H1 (cell line): ENCODE measurements around the gene RAB11FIP5. TPM values are rescaled to one million over a fixed set of nuclear protein-coding genes. Genes with fewer than 3 reads are reported as not detected.

Source experiments
- CTCF ChIA-PET: fragments of 300-600 bp; sonication (Branson Sonifier 250); formaldehyde crosslinking; loops from one replicate; lab custom pipeline; 2021; ENCODE audit not compliant: partially characterized antibody; lab: Charles Lee
- POLR2A ChIA-PET: fragments of 300-600 bp; sonication (Branson Sonifier 250); formaldehyde crosslinking; loops from one replicate; lab custom pipeline; 2021; ENCODE audit warnings: inconsistent platforms; ENCODE audit not compliant: partially characterized antibody; lab: Charles Lee
- DNase-seq, 2 experiments: peaks; one replicate each; pipeline versions ENCODE4 v3.0.0 to v3.0.0-alpha.2; 2010 to 2022; ENCODE audit warnings: low spot score in 2 of 2, low read depth in 1 of 2, mixed read lengths in 1 of 2
- FAIRE-seq: peaks from 2 replicates; lab custom pipeline; 2011; peaks lifted over from hg19 to GRCh38; lab: Jason Lieb, UNC
- H2AFZ ChIP-seq: 2 replicates; pipeline ENCODE4 v1.8.1; 2012; ENCODE audit warnings: low read length, inconsistent platforms
- H2AK5ac ChIP-seq: 2 replicates; pipeline ENCODE4 v1.6.1; 2013; ENCODE audit warnings: low read depth, low read length
- H2BK120ac ChIP-seq: replicated peaks from 2 replicates; pipeline ENCODE3; 2013; ENCODE audit warnings: low read depth, low read length, inconsistent platforms
- H2BK12ac ChIP-seq: 2 replicates; pipeline ENCODE4 v1.6.1; 2013; ENCODE audit warnings: low read depth, low read length
- H2BK15ac ChIP-seq: 2 replicates; pipeline ENCODE4 v1.6.1; 2013; ENCODE audit warnings: low read length
- H2BK20ac ChIP-seq: 2 replicates; pipeline ENCODE4 v1.6.1; 2013; ENCODE audit warnings: low read length
- H2BK5ac ChIP-seq: 2 replicates; pipeline ENCODE4 v1.6.1; 2013; ENCODE audit warnings: low read depth, low read length
- H3K14ac ChIP-seq: 2 replicates; pipeline ENCODE4 v1.6.1; 2013; ENCODE audit warnings: inconsistent platforms; ENCODE audit not compliant: insufficient read length
- H3K18ac ChIP-seq: 2 replicates; pipeline ENCODE4 v1.6.1; 2013; ENCODE audit warnings: low read length; ENCODE audit errors: extremely low read depth
- H3K23ac ChIP-seq: 2 replicates; pipeline ENCODE4 v1.6.1; 2013; ENCODE audit warnings: inconsistent platforms; ENCODE audit not compliant: insufficient read length
- H3K23me2 ChIP-seq: 2 replicates; pipeline ENCODE4 v1.6.1; 2013; ENCODE audit warnings: low read depth, low read length
- H3K27ac ChIP-seq: 2 replicates; pipeline ENCODE4 v1.6.1; 2011; ENCODE audit warnings: low read depth, low read length, inconsistent platforms
- H3K27me3 ChIP-seq, 4 experiments: replicated peaks in 1 of 4; 1 replicate in 1 of 4; 2 replicates in 3 of 4; pipeline versions ENCODE4 v1.6.1 to v1.8.1; 2011 to 2013; ENCODE audit warnings: low read length in 3 of 4, mild to moderate bottlenecking in 3 of 4, inconsistent platforms in 2 of 4, mixed read lengths in 2 of 4, moderate library complexity in 1 of 4; ENCODE audit not compliant: control insufficient read depth in 3 of 4, insufficient read depth in 3 of 4; ENCODE audit errors: extremely low read depth in 1 of 4
- H3K36me3 ChIP-seq, 4 experiments: 2 replicates each; pipeline versions ENCODE4 v1.6.1 to v1.8.1; 2011 to 2013; ENCODE audit warnings: mild to moderate bottlenecking in 4 of 4, low read length in 3 of 4, moderate library complexity in 2 of 4, control low read depth in 1 of 4, inconsistent platforms in 1 of 4; ENCODE audit not compliant: insufficient read depth in 4 of 4, control insufficient read depth in 2 of 4
- H3K4ac ChIP-seq: replicated peaks from 2 replicates; pipeline ENCODE3; 2013; ENCODE audit warnings: low read length, low read depth, mixed read lengths, inconsistent platforms; ENCODE audit not compliant: insufficient read length
- H3K4me1 ChIP-seq, 4 experiments: replicated peaks in 1 of 4; 1 replicate in 1 of 4; 2 replicates in 3 of 4; pipeline versions ENCODE4 v1.6.1 to v1.8.1; 2011 to 2013; ENCODE audit warnings: low read length in 3 of 4, inconsistent platforms in 2 of 4, mixed read lengths in 1 of 4; ENCODE audit not compliant: insufficient read depth in 4 of 4, control insufficient read depth in 3 of 4
- H3K4me2 ChIP-seq, 2 experiments: 2 replicates each; pipeline versions ENCODE4 v1.6.1 to v1.8.1; 2011 to 2013; ENCODE audit warnings: low read depth in 2 of 2, low read length in 2 of 2, control low read depth in 1 of 2, inconsistent platforms in 1 of 2, mild to moderate bottlenecking in 1 of 2; ENCODE audit not compliant: insufficient read depth in 1 of 2
- H3K4me3 ChIP-seq, 4 experiments: fragments of 200-600, 300-600 bp in 1 of 4; sonication (generic), shearing (Covaris generic), sonication (Bioruptor Twin) in 1 of 4; 2 replicates each; pipeline versions ENCODE4 v1.5.1 to v1.8.1; 2011 to 2016; ENCODE audit warnings: low read length in 4 of 4, low read depth in 3 of 4, control low read depth in 2 of 4, inconsistent platforms in 2 of 4, mild to moderate bottlenecking in 2 of 4, mixed read lengths in 1 of 4, moderate library complexity in 1 of 4; ENCODE audit not compliant: insufficient read depth in 2 of 4; ENCODE audit errors: extremely low read depth in 1 of 4
- H3K56ac ChIP-seq: replicated peaks from 2 replicates; pipeline ENCODE3; 2013; ENCODE audit warnings: low read depth, mild to moderate bottlenecking, mixed read lengths, low read length, inconsistent platforms; ENCODE audit not compliant: insufficient read length
- H3K79me1 ChIP-seq: 2 replicates; pipeline ENCODE4 v1.6.1; 2013; ENCODE audit warnings: low read depth, low read length, control low read depth
- H3K79me2 ChIP-seq, 2 experiments: 2 replicates each; pipeline versions ENCODE4 v1.6.1 to v1.8.1; 2012 to 2013; ENCODE audit warnings: low read length in 2 of 2, mild to moderate bottlenecking in 2 of 2, inconsistent platforms in 1 of 2; ENCODE audit not compliant: insufficient read depth in 2 of 2, control insufficient read depth in 1 of 2
- H3K9ac ChIP-seq, 4 experiments: replicated peaks in 1 of 4; 1 replicate in 1 of 4; 2 replicates in 3 of 4; pipeline versions ENCODE4 v1.6.1 to v1.8.1; 2011 to 2013; ENCODE audit warnings: low read depth in 3 of 4, low read length in 3 of 4, control low read depth in 2 of 4, mild to moderate bottlenecking in 2 of 4, moderate library complexity in 2 of 4, inconsistent platforms in 1 of 4; ENCODE audit errors: extremely low read depth in 1 of 4
- H3K9me3 ChIP-seq, 2 experiments: 2 replicates each; pipeline versions ENCODE4 v1.6.1 to v1.8.1; 2012 to 2013; ENCODE audit warnings: mild to moderate bottlenecking in 2 of 2, moderate library complexity in 2 of 2, control low read depth in 1 of 2, inconsistent platforms in 1 of 2, low read depth in 1 of 2, low read length in 1 of 2, mixed read lengths in 1 of 2; ENCODE audit not compliant: insufficient read depth in 2 of 2
- H4K20me1 ChIP-seq, 2 experiments: replicated peaks in 1 of 2; 2 replicates each; pipeline versions ENCODE3 to v1.8.1; 2011 to 2013; ENCODE audit warnings: inconsistent platforms in 2 of 2, low read length in 2 of 2, mild to moderate bottlenecking in 1 of 2; ENCODE audit not compliant: insufficient read depth in 2 of 2, control insufficient read depth in 1 of 2
- H4K5ac ChIP-seq: 2 replicates; pipeline ENCODE4 v1.6.1; 2013; ENCODE audit warnings: low read length, low read depth, mixed read lengths, inconsistent platforms; ENCODE audit not compliant: insufficient read length
- H4K8ac ChIP-seq: 2 replicates; pipeline ENCODE4 v1.8.0; 2013; ENCODE audit warnings: mild to moderate bottlenecking, moderate library complexity, low read length, inconsistent platforms; ENCODE audit not compliant: insufficient read depth; ENCODE audit errors: extremely low read depth
- H4K91ac ChIP-seq: replicated peaks from 2 replicates; pipeline ENCODE3; 2013; ENCODE audit warnings: low read length, mixed read lengths, inconsistent platforms; ENCODE audit not compliant: insufficient read length
- CHD2 ChIP-seq: IDR thresholded peaks from 2 replicates; pipeline ENCODE4 v1.6.1; 2012; ENCODE audit warnings: low read length, improper control_type of control experiment
- CREB1 ChIP-seq: IDR thresholded peaks from 2 replicates; pipeline ENCODE4 v1.6.1; 2012; ENCODE audit warnings: inconsistent platforms
- CTCF ChIP-seq, 3 experiments: IDR thresholded peaks; 1 replicate in 2 of 3; 2 replicates in 1 of 3; pipeline versions ENCODE4 v1.5.1 to v1.6.1; 2011; ENCODE audit warnings: low read length in 3 of 3, mild to moderate bottlenecking in 3 of 3, inconsistent platforms in 2 of 3, low read depth in 1 of 3, moderate library complexity in 1 of 3; ENCODE audit not compliant: insufficient read depth in 1 of 3; ENCODE audit errors: control extremely low read depth in 1 of 3
- E2F6 ChIP-seq: IDR thresholded peaks from 2 replicates; pipeline ENCODE4 v1.6.1; 2012; ENCODE audit warnings: inconsistent platforms
- EGR1 ChIP-seq: IDR thresholded peaks from 2 replicates; pipeline ENCODE4 v1.6.1; 2011; ENCODE audit warnings: low read depth, low read length, borderline replicate concordance
- GABPA ChIP-seq: IDR thresholded peaks from 2 replicates; pipeline ENCODE4 v1.6.1; 2011; ENCODE audit warnings: mild to moderate bottlenecking, low read length, moderate library complexity, borderline replicate concordance; ENCODE audit not compliant: insufficient read depth
- KDM4A ChIP-seq: IDR thresholded peaks from one replicate; pipeline ENCODE4 v1.7.1; 2012; ENCODE audit warnings: low read depth, mild to moderate bottlenecking, moderate library complexity, low read length, inconsistent platforms; ENCODE audit not compliant: severe bottlenecking
- POU5F1 ChIP-seq: IDR thresholded peaks from 2 replicates; pipeline ENCODE4 v1.6.1; 2011; ENCODE audit warnings: low read depth, mild to moderate bottlenecking, low read length, moderate library complexity
- TAF7 ChIP-seq: optimal IDR thresholded peaks from 2 replicates; pipeline ENCODE3; 2011; ENCODE audit warnings: low read depth, mild to moderate bottlenecking, inconsistent platforms, low read length, moderate library complexity, borderline replicate concordance
- TBP ChIP-seq: IDR thresholded peaks from 2 replicates; pipeline ENCODE4 v1.6.1; 2011; ENCODE audit warnings: low read depth, low read length, improper control_type of control experiment
- TCF12 ChIP-seq: IDR thresholded peaks from 2 replicates; pipeline ENCODE4 v1.6.1; 2011; ENCODE audit warnings: low read depth, mild to moderate bottlenecking, low read length
- TEAD4 ChIP-seq: IDR thresholded peaks from 2 replicates; pipeline ENCODE4 v1.6.1; 2012; ENCODE audit warnings: low read depth, low read length, inconsistent platforms, mixed read lengths
- WGBS, 2 experiments: shearing (Covaris generic) in 1 of 2; methylation state at CpG; one replicate each; pipeline versions ENCODE4 v1.1.6 to v1.1.7; 2013 to 2015; ENCODE audit warnings: low lambda C conversion rate in 2 of 2, mixed read lengths in 2 of 2, inconsistent platforms in 1 of 2, low coverage in 1 of 2, missing lambda C conversion rate in 1 of 2; ENCODE audit not compliant: insufficient replicate concordance in 2 of 2, insufficient coverage in 1 of 2, insufficient read length in 1 of 2; ENCODE audit errors: extremely low coverage in 1 of 2, missing lambda C conversion rate in 1 of 2; 5-methylcytosine and 5-hydroxymethylcytosine counted together
- polyA plus RNA-seq, 7 experiments: library from polyadenylated mRNA; depleted of rRNA in 3 of 7; stranded (reverse) in 5 of 7; unstranded in 2 of 7; fragments of >200 nt in 5 of 7; fragments of 200-250 nt in 2 of 7; gene quantifications; 1 replicate in 5 of 7; 2 replicates in 1 of 7; 4 replicates in 1 of 7; pipeline versions ENCODE4 v1.2.1 to v1.2.3, GENCODE V29; 2011 to 2013; ENCODE audit warnings: missing spikeins in 2 of 7, mixed read lengths in 2 of 7
- total RNA-seq: library from RNA; stranded (reverse); fragmentation: NEBNext Ultra II Directional; extraction: Animal tissue kit (Norgen Biotek cat#: 25700); gene quantifications from 2 replicates; pipeline ENCODE4 v1.2.1, GENCODE V29; 2021

RAB11FIP5 gene
- total and polyA plus RNA-seq, 2 of the 8 experiments (the other 6 are each of a cell fraction or from before 2014, with no cell fraction given) = 6.3 to 17.0 TPM

GRCh38 chr2:73027340-73027739 lies 85.4 kb downstream of the RAB11FIP5 start:
- no CpG with 5 or more reads among the region's 1 CpG for WGBS, 2 experiments
- Histone ChIP-seq H3K4me3 (no peak overlapping the region), H2AK5ac (no peak overlapping the region), H3K79me1 (no peaks in the 10 kb centered on the region), H3K9me3 (no peaks in the 10 kb centered on the region), H3K14ac (no peak overlapping the region), H3K36me3 (no peaks in the 10 kb centered on the region; a peak in 1 of 8 replicates), H4K20me1 (peaks cover 5% of the 10 kb centered on the region in 2 experiments), H2BK20ac (no peak overlapping the region), H2BK15ac (no peak overlapping the region), H3K27me3 (no peaks in the 10 kb centered on the region), H4K5ac (no peak overlapping the region), H3K23me2 (no peaks in the 10 kb centered on the region), H3K4me2 (no peak overlapping the region), H4K91ac (no peak overlapping the region), H3K4ac (no peak overlapping the region), H2BK5ac (no peak overlapping the region), H3K79me2 (no peaks in the 10 kb centered on the region), H4K8ac (no peak overlapping the region), H3K9ac (no peak overlapping the region), H3K18ac (no peak overlapping the region), H2AFZ (no peak overlapping the region), H3K23ac (no peak overlapping the region), H2BK120ac (no peak overlapping the region), H3K56ac (no peak overlapping the region), H2BK12ac (no peak overlapping the region), H3K4me1 (peaks cover 0 to 5% (median 0%) of the 10 kb centered on the region in 4 experiments; a peak in 2 of 7 replicates), H3K27ac (no peak overlapping the region)
- POLR2A ChIA-PET = interaction anchor here (0.9 kb wide), 1 partner anchor 42 kb away, joined by 4 read pairs; no protein-coding TSS in a partner anchor
- no peak for FAIRE-seq
- no peak for DNase-seq
- CTCF ChIA-PET = interaction anchor here (0.7 to 1.2 kb wide), 3 partner anchors 34 to 109 kb away, joined by 3 to 5 read pairs (median 5); no protein-coding TSS in a partner anchor
- TF ChIP-seq CTCF (IDR thresholded peaks at IDR 0.05; ENCODE audit: control extremely low read depth in 1 of 3, insufficient read depth in 1 of 3, low read depth in 1 of 3, low read length in 3 of 3) = no peak
- TF ChIP-seq GABPA = no peak
- TF ChIP-seq TCF12 = no peak
- no peak for TF ChIP-seq EGR1
- no peak for TF ChIP-seq CHD2
- TF ChIP-seq TBP = no peak
- no peak for TF ChIP-seq E2F6
- TF ChIP-seq POU5F1 = no peak
- TF ChIP-seq TAF7 = no peak
- no peak for TF ChIP-seq TEAD4
- no peak for TF ChIP-seq CREB1
- TF ChIP-seq KDM4A = no peak
